H9 (cell line): ENCODE data around the gene MSX2. TPM values are rescaled to one million over a fixed set of nuclear protein-coding genes. Genes with fewer than 3 reads are reported as not detected.

Source experiments
- DNase-seq: peaks from one replicate; pipeline ENCODE4 v3.0.0-alpha.2; 2017
- H2AFZ ChIP-seq: one replicate; pipeline ENCODE4 v1.6.1; 2013; ENCODE audit warnings: mild to moderate bottlenecking, low read length, control low read depth, moderate library complexity
- H2AK5ac ChIP-seq: 2 replicates; pipeline ENCODE4 v1.6.1; 2013; ENCODE audit warnings: low read length, control low read depth, mixed read lengths; ENCODE audit not compliant: insufficient read length
- H2BK120ac ChIP-seq: one replicate; pipeline ENCODE4 v1.6.1; 2013; ENCODE audit warnings: low read depth, mild to moderate bottlenecking, low read length, control low read depth, inconsistent platforms; ENCODE audit not compliant: poor library complexity, severe bottlenecking
- H2BK12ac ChIP-seq: 2 replicates; pipeline ENCODE4 v1.6.1; 2013; ENCODE audit warnings: low read length, control low read depth, mixed read lengths, low read depth; ENCODE audit not compliant: insufficient read length
- H2BK15ac ChIP-seq: 2 replicates; pipeline ENCODE4 v1.6.1; 2013; ENCODE audit warnings: low read depth, low read length, control low read depth
- H2BK20ac ChIP-seq: one replicate; pipeline ENCODE4 v1.6.1; 2013; ENCODE audit warnings: low read depth, mild to moderate bottlenecking, low read length, control low read depth, inconsistent platforms; ENCODE audit not compliant: poor library complexity, severe bottlenecking
- H2BK5ac ChIP-seq: 2 replicates; pipeline ENCODE4 v1.6.1; 2013; ENCODE audit warnings: low read length, control low read depth, mixed read lengths; ENCODE audit not compliant: insufficient read length
- H3K14ac ChIP-seq: 2 replicates; pipeline ENCODE4 v1.6.1; 2013; ENCODE audit warnings: low read length, control low read depth; ENCODE audit not compliant: insufficient read depth
- H3K18ac ChIP-seq: 2 replicates; pipeline ENCODE4 v1.6.1; 2013; ENCODE audit warnings: low read depth, mild to moderate bottlenecking, mixed read lengths, low read length, control low read depth; ENCODE audit not compliant: insufficient read length
- H3K23ac ChIP-seq: 2 replicates; pipeline ENCODE4 v1.6.1; 2013; ENCODE audit warnings: low read length, control low read depth, mixed read lengths, low read depth; ENCODE audit not compliant: insufficient read length
- H3K23me2 ChIP-seq: 2 replicates; pipeline ENCODE4 v1.6.1; 2013; ENCODE audit warnings: low read depth, mild to moderate bottlenecking, mixed read lengths, low read length, control low read depth; ENCODE audit not compliant: insufficient read length, poor library complexity, severe bottlenecking
- H3K27ac ChIP-seq: 2 replicates; pipeline ENCODE4 v1.5.1; 2013; ENCODE audit warnings: low read length, control low read depth, mixed read lengths, low read depth; ENCODE audit not compliant: insufficient read length
- H3K27me3 ChIP-seq: 2 replicates; pipeline ENCODE4 v1.6.1; 2013; ENCODE audit warnings: low read length, control low read depth, inconsistent platforms; ENCODE audit not compliant: insufficient read depth
- H3K4ac ChIP-seq: 2 replicates; pipeline ENCODE4 v1.6.1; 2013; ENCODE audit warnings: low read depth, mild to moderate bottlenecking, control low read depth, inconsistent platforms, low read length, moderate library complexity
- H3K4me1 ChIP-seq: 2 replicates; pipeline ENCODE4 v1.6.1; 2013; ENCODE audit warnings: low read length, control low read depth, inconsistent platforms; ENCODE audit not compliant: insufficient read depth
- H3K4me2 ChIP-seq: 2 replicates; pipeline ENCODE4 v1.6.1; 2013; ENCODE audit warnings: low read length, control low read depth, mixed read lengths; ENCODE audit not compliant: insufficient read length, insufficient read depth
- H3K56ac ChIP-seq: 2 replicates; pipeline ENCODE4 v1.6.1; 2013; ENCODE audit warnings: low read depth, mild to moderate bottlenecking, mixed read lengths, low read length, control low read depth; ENCODE audit not compliant: insufficient read length
- H3K79me1 ChIP-seq: 2 replicates; pipeline ENCODE4 v1.6.1; 2013; ENCODE audit warnings: low read depth, mild to moderate bottlenecking, moderate library complexity, low read length, control low read depth, inconsistent platforms; ENCODE audit not compliant: insufficient read depth, poor library complexity, severe bottlenecking
- H3K79me2 ChIP-seq: 2 replicates; pipeline ENCODE4 v1.6.1; 2013; ENCODE audit warnings: low read length, control low read depth, inconsistent platforms; ENCODE audit not compliant: insufficient read depth
- H3K9ac ChIP-seq: 2 replicates; pipeline ENCODE4 v1.6.1; 2013; ENCODE audit warnings: low read length, control low read depth, mixed read lengths; ENCODE audit not compliant: insufficient read length; ENCODE audit errors: extremely low read depth
- H3K9me3 ChIP-seq: one replicate; pipeline ENCODE4 v1.6.1; 2013; ENCODE audit warnings: low read depth, low read length, inconsistent platforms; ENCODE audit not compliant: control insufficient read depth
- H3T11ph ChIP-seq: one replicate; pipeline ENCODE4 v1.6.1; 2013; ENCODE audit warnings: mild to moderate bottlenecking, low read length, control low read depth, inconsistent platforms
- H4K20me1 ChIP-seq: one replicate; pipeline ENCODE4 v1.6.1; 2013; ENCODE audit not compliant: control insufficient read depth, insufficient read length, insufficient read depth
- H4K5ac ChIP-seq: 2 replicates; pipeline ENCODE4 v1.6.1; 2013; ENCODE audit warnings: low read depth, mild to moderate bottlenecking, mixed read lengths, low read length, control low read depth; ENCODE audit not compliant: insufficient read length
- H4K8ac ChIP-seq: replicated peaks from 2 replicates; pipeline ENCODE4 v1.6.1; 2013; ENCODE audit warnings: low read length, control low read depth, mixed read lengths, low read depth; ENCODE audit not compliant: insufficient read length
- H4K91ac ChIP-seq: 2 replicates; pipeline ENCODE4 v1.6.1; 2013; ENCODE audit warnings: low read depth, mild to moderate bottlenecking, moderate library complexity, mixed read lengths, low read length, control low read depth; ENCODE audit not compliant: insufficient read length
- H3K27ac Mint-ChIP-seq, 3 experiments: 2 replicates in 2 of 3; 3 replicates in 1 of 3; pipeline ENCODE4 v1.8.0; 2020 to 2021; ENCODE audit warnings: mixed read lengths in 3 of 3, mild to moderate bottlenecking in 1 of 3, moderate library complexity in 1 of 3
- H3K27me3 Mint-ChIP-seq: 2 replicates; pipeline ENCODE4 v1.8.0; 2021; ENCODE audit warnings: low read depth, mild to moderate bottlenecking, moderate library complexity, mixed read lengths
- H3K36me3 Mint-ChIP-seq, 3 experiments: 2 replicates in 2 of 3; 3 replicates in 1 of 3; pipeline ENCODE4 v1.8.0; 2020 to 2021; ENCODE audit warnings: low read depth in 3 of 3, mixed read lengths in 3 of 3; ENCODE audit not compliant: insufficient read depth in 1 of 3
- H3K4me1 Mint-ChIP-seq, 2 experiments: 2 replicates each; pipeline ENCODE4 v1.8.0; 2020; ENCODE audit warnings: mixed read lengths in 2 of 2
- H3K4me3 Mint-ChIP-seq, 2 experiments: 2 replicates in 1 of 2; 3 replicates in 1 of 2; pipeline ENCODE4 v1.8.0; 2020 to 2021; ENCODE audit warnings: mild to moderate bottlenecking in 2 of 2, mixed read lengths in 2 of 2, moderate library complexity in 1 of 2
- H3K9me3 Mint-ChIP-seq, 2 experiments: 2 replicates in 1 of 2; 3 replicates in 1 of 2; pipeline ENCODE4 v1.8.0; 2020; ENCODE audit warnings: mild to moderate bottlenecking in 2 of 2, mixed read lengths in 2 of 2, moderate library complexity in 1 of 2
- CTCF ChIP-seq: fragments of 200-600 bp; sonication (generic); conservative IDR thresholded peaks from 3 replicates; pipeline ENCODE4 v1.8.0; 2021; ENCODE audit warnings: antibody characterized with exemption, mild to moderate bottlenecking
- WGBS: extraction: QIAGEN DNeasy Blood & Tissue Kit; methylation state at CpG from one replicate; pipeline ENCODE4 v1.1.7; 2013; ENCODE audit warnings: missing lambda C conversion rate, low lambda C conversion rate, mixed read lengths; ENCODE audit not compliant: insufficient read length; ENCODE audit errors: extremely low coverage; 5-methylcytosine and 5-hydroxymethylcytosine counted together
- total RNA-seq: library from RNA; stranded (reverse); gene quantifications from 2 replicates; pipeline ENCODE4 v1.2.1, GENCODE V29; 2021

The MSX2 gene
- total RNA-seq, 1 experiment from 2014 or later: 0.35 TPM

GRCh38 chr5:174690271-174690670, 34.1 kb upstream of the MSX2 start:
- H3K4me1 ChIP-seq: peaks cover 3% of the 10 kb centered on the region; the same call in 1 of the 2 replicates
- no peak overlapping the region for H3K4ac ChIP-seq
- H3K4me2 ChIP-seq: no peak overlapping the region
- H3K9ac ChIP-seq: no peak overlapping the region
- no peak overlapping the region for H4K91ac ChIP-seq
- Mint-ChIP-seq H3K9me3 (no peaks in the 10 kb centered on the region; a peak in 1 of 5 replicates), H3K27ac (no peak overlapping the region), H3K36me3 (no peaks in the 10 kb centered on the region), H3K4me1 (peaks cover 45 to 64% of the 10 kb centered on the region in 2 experiments), H3K27me3 (peaks cover 71% of the 10 kb centered on the region), H3K4me3 (no peak overlapping the region)
- no peak overlapping the region for H4K5ac ChIP-seq
- no peak overlapping the region for H2BK15ac ChIP-seq
- no peak overlapping the region for H4K8ac ChIP-seq
- H2BK120ac ChIP-seq: no peak overlapping the region
- H3T11ph ChIP-seq: no peak overlapping the region
- no peak for TF ChIP-seq CTCF
- H2AFZ ChIP-seq: no peak overlapping the region
- peak; percentile 63 for DNase-seq
- H2BK20ac ChIP-seq: no peak overlapping the region
- no peak overlapping the region for H2BK12ac ChIP-seq
- no CpG with 5 or more reads among the region's 8 CpGs for WGBS
- no peak overlapping the region for H3K27ac ChIP-seq
- peaks cover 10% of the 10 kb centered on the region; the same call in 1 of the 2 replicates for H3K27me3 ChIP-seq
- H3K56ac ChIP-seq: no peak overlapping the region
- H3K23ac ChIP-seq: no peak overlapping the region
- H2AK5ac ChIP-seq: no peak overlapping the region
- no peaks in the 10 kb centered on the region for H4K20me1 ChIP-seq
- H3K18ac ChIP-seq: no peak overlapping the region
- no peak overlapping the region for H3K14ac ChIP-seq
- peaks cover 13% of the 10 kb centered on the region for H3K23me2 ChIP-seq
- H3K9me3 ChIP-seq: no peaks in the 10 kb centered on the region
- H2BK5ac ChIP-seq: no peak overlapping the region
- no peaks in the 10 kb centered on the region for H3K79me2 ChIP-seq
- no peaks in the 10 kb centered on the region for H3K79me1 ChIP-seq
